Astrocyte of the cerebellum (primary cell): ENCODE data around the gene KAT7.
A peak's percentile ranks its signal among the peaks of the same experiment; 100 is the strongest.

Experiments
- DNase-seq: peaks from one replicate; pipeline ENCODE4 v3.0.0-alpha.2; 2011; ENCODE audit warnings: low read depth
- H3K4me3 ChIP-seq: 2 replicates; pipeline ENCODE4 v1.5.1; 2011; ENCODE audit warnings: mild to moderate bottlenecking, low read depth, low read length, moderate library complexity
- in situ Hi-C: cut with HindIII; loops from 2 replicates; pipeline ENCODE4 v1.10.0; 2017; ENCODE audit warnings: low sequenced_read_pairs
- TF ChIP-seq, protein P1 (sequence below): IDR thresholded peaks from 2 replicates; pipeline ENCODE4 v1.5.1; 2012; ENCODE audit warnings: low read length, low read depth, moderate library complexity, mild to moderate bottlenecking; ENCODE audit errors: missing control alignments

KAT7 gene

DNA sequence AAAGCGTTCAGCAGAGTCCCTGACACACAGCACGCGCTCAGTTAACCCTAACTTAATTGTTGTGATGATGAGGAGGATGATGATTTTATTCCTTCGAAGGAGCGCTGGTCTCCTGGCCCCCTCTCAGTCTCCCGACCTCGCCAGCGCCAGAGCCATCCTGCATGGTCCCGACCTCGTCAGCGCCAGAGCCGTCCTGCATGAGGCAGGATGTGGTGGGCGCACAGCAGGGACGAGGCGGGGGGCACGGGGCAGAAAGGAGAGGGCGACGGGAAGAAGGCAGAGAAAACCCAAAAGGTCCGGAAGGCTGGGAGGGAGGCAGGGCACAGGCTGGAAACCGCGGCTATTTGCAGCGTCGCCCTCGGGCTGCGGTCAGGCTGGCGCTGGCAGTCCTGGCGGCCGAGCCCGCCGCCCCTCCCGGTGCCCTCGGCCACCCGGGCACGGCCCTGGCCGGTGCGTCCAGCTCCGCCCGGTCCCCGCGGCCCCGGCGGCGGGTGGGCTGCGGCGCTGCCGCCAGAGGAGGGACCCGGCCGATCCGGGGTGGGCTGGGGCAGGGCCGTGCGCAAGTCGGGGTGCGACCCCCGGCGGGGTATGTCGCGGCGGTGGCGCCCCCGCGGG is 62.4 kb downstream of the KAT7 start:
- DNase-seq = no peak
- in situ Hi-C loops = loop anchor here (5.0 kb wide), 1 partner anchor 56 kb away; no protein-coding TSS in a partner anchor
- H3K4me3 ChIP-seq = peak overlapping the region; percentile 42
- TF ChIP-seq, protein P1, sequence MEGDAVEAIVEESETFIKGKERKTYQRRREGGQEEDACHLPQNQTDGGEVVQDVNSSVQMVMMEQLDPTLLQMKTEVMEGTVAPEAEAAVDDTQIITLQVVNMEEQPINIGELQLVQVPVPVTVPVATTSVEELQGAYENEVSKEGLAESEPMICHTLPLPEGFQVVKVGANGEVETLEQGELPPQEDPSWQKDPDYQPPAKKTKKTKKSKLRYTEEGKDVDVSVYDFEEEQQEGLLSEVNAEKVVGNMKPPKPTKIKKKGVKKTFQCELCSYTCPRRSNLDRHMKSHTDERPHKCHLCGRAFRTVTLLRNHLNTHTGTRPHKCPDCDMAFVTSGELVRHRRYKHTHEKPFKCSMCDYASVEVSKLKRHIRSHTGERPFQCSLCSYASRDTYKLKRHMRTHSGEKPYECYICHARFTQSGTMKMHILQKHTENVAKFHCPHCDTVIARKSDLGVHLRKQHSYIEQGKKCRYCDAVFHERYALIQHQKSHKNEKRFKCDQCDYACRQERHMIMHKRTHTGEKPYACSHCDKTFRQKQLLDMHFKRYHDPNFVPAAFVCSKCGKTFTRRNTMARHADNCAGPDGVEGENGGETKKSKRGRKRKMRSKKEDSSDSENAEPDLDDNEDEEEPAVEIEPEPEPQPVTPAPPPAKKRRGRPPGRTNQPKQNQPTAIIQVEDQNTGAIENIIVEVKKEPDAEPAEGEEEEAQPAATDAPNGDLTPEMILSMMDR = no peak

DNA sequence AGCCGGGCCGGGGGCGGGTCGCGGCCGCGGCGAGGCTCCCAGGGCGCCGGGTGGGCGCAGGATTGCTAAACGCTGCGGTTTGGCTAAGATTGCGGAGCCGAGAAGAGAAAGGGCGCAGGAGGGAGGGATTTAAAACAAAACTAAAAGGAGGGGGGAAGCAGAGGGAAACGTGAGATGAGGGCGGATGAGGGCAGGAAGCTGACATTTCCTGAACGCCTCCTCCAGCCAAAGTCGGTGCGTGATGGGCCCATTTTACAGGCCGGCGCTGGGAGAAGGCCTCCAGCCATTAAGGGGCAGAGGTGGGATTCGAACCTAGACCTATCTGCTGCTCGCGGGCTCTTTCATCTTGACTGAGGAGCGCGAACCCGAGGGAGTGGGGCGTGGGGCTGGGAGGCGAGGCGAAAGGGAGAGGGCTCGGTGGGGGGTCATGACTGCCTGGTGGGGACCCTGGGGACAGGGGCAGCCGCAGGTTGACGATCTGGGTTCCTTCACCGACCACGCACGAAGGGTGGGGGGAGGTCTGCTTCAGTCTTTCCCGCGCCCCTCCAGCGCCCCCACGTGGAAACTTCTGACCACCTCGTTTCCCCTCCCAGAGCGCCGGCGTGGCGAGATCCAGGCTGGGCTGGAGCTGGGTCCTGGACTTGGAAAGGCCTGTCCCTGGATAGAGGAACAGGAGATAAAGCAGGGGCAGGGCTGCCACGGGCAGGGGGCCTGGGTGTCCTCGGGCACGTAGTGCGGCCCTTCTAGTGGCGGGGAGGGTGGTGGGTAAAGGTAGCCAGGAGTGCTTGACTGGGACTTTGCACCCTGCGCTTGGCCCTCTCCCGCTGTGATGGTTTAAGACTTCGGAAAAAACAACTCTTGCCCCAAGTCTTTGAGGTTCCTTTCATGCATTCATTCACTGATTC is 63.2 kb downstream of the KAT7 start:
- in situ Hi-C loops = loop anchor here (5.0 kb wide), 1 partner anchor 56 kb away; no protein-coding TSS in a partner anchor
- H3K4me3 ChIP-seq = peak overlapping the region; percentile 42
- TF ChIP-seq, protein P1 = peak; percentile 72
- peak; percentile 37 for DNase-seq

DNA sequence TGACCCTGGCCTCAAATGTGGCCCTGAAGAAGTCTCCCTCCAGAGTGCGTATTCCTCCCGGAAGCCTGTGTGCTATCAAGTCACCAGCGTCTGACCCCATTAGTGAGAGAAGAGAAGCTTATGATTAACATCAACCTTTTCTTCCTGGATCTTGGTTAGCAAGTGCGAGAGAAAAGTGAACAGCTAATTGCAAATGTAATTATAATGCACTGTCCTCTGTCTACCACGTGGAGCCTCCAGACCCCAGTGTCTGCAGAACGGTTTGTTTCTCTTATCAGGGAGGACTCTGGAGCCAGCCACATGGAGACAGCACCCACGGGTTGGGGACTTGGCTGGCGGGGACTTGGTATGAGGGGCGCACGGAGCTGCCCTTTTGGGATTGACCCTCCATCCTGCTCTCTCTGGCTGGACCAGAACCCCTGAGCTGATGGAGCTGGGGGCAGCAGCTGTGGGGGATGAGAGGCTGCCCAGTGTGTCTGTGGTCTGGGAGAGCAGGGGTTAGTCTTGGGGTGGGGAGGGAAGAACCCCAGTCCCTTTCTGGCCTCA is 65.1 kb downstream of the KAT7 start:
- in situ Hi-C loops = loop anchor here (5.0 kb wide), 1 partner anchor 54 kb away; no protein-coding TSS in a partner anchor
- DNase-seq = no peak
- TF ChIP-seq, protein P1 = no peak
- no peak overlapping the region for H3K4me3 ChIP-seq

DNA sequence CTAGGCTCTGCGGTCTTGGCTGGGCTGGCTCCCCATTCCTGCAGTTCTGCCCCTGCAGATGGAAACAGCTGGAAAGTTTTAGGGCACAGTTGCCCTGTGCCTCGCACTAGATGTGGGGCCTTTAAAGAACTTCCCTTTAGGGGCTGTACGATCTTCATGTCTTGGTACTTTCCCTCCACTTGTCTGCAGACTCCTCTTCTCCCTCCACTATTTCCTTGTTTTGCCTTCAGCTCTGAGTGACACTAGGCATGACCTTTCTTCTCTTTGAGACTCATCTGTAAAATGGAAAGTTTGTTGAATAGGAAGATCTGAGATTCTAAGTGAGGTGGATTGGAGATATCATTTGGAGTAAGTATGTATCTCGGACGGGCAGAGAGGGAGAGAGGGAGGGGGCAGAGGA is 65.6 kb downstream of the KAT7 start:
- TF ChIP-seq, protein P1 = no peak
- H3K4me3 ChIP-seq = no peak overlapping the region
- no peak for DNase-seq
- in situ Hi-C loops = loop anchor here (5.0 kb wide), 1 partner anchor 53 kb away; no protein-coding TSS in a partner anchor

DNA sequence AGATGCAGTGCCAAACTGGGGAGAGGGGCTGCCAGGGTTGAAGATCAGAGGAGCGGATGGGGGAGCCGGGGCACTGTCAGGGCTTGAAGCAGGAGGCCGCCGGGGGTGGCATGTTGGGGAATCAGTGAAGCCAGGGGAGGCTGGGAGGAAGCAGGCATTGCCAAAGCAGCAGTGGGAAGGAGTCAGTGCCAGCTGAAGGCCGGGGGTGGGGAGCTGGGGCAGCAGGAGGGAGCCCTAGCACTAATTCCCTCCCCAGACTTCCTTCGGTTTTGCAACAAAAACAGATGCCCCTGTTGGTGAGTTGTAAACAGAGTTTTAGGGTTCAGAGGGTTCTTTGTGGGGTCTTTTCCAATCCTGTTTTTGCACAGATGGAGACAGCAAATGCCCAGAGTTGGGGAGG is 70.3 kb downstream of the KAT7 start:
- TF ChIP-seq, protein P1 = no peak
- no peak for DNase-seq
- in situ Hi-C loops = no loop called here
- H3K4me3 ChIP-seq = no peak overlapping the region

DNA sequence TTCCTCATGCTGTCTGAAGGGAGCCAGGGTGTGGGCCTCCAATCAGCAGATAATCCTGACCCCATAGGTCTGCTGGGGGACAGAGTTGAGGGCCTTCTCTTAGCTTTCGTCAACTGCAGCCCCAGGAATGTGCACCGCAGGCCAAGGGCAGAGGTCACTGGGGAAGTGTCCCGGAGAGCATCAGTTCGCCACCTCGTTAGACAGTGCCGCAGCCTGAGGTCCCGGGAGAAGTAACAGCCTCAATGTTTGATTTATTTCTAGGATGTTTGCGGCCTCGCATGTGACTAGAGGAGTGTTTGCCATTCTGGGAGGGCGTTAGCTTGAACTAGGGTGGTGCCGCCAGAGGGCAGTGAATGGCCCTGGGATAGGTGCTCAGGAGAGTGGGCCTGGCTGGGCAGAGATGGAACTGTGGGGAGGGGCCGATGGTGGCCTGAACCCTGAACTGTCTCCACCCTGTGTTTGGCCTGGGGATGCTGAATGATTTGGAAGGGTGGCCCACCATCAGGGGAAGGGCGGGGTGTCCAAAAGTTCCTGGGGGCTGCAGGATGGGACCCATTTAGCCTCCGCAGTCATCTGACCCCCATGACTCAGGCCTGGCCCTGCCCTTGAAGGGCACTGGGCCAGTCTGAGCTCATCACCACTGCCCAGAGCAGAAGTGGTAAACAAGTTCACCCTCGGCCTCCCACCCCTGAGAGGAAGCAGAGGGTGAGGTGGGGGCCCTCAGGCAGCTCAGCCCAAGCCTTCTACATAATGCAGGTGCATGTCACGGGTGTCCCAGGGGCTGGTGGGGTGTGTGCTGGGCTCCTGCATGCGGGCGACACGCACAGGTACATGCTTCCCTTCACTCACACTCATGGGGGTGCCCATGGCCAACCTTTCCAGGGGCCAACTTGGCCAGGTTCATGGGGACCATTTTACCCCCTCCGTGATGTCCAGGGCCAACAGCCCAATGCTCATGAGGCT is 71.8 kb downstream of the KAT7 start:
- in situ Hi-C loops = no loop called here
- no peak overlapping the region for H3K4me3 ChIP-seq
- TF ChIP-seq, protein P1 = no peak
- no peak for DNase-seq
